ENCODE data around the gene CDC42EP2. TPM values are rescaled to one million over a fixed set of nuclear protein-coding genes. Genes with fewer than 3 reads are reported as not detected.
"Not testable (repeated sequence)": the region's sequence is repeated elsewhere in the genome, so short reads cannot be mapped to it uniquely, and the experiment has no call there.

Gene CDC42EP2
- total RNA-seq, 8 experiments from 2014 or later: 4.0 to 14.1 (median 5.8) TPM

DNA sequence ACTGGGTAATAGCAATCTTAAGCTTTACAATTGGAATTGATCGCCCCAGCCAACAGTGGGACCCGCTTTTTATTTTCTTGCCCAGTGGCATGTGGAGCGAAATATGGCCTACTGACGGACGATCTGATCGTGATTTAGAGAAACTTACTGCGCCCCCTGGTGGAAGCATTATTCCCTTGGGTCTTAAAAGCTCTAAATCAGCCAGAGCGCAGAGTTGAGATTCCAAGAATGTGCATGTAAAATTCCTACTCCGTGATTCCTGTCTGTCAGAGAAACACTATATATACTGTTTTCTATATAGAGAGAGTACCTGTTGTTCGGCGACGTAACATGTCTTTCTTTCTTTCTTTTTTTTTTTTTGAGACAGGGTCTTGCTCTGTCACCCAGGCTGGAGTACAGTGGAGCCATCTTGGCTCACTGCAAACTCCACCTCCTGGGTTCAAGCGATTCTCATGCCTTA lies 15.3 kb downstream of the CDC42EP2 start:
- no peak overlapping the region for H3K4me3 ChIP-seq
- H3K27ac ChIP-seq: no peak overlapping the region
- H3K4me1 ChIP-seq (replicated peaks in 1 of 2): peaks cover 2 to 4% of the 10 kb centered on the region in 2 donors
- 0 to 25% (median 9%) methylated on average over 1 to 11 of the region's 13 CpGs for WGBS, 10 experiments
- in situ Hi-C loops (cut with MboI; ENCODE audit: low pct_unique_long_range_greater_than_20kb in 2 of 9, low sequenced_read_pairs in 9 of 9, unreplicated experiment in 9 of 9): loop anchor here in 3 of 9 experiments (5.0 to 10.0 kb wide), 2 partner anchors 55 to 58 kb away; no protein-coding TSS in a partner anchor
- peak; percentile 13 to 42 (median 25) for ATAC-seq (replicated peaks in 6 of 8)

DNA sequence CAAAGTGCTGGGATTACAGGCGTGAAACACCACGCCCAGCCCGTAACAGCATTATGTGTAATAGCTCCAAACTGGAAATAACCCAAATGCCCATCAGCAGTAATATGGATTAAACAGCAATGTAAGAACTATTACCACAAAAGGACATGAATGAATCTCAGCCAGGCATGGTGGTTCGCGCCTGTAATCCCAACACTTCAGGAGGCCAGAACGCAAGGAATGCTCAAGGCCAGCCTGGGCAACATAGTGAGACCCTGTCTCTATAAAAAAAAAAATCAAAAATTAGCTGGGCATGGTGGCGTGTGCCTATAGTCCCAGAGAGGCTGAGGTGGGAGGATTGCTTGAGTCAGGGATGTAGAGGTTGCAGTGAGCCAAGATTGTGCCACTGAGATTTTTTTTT lies 15.9 kb downstream of the CDC42EP2 start:
- Histone ChIP-seq H3K27ac (no peak overlapping the region), H3K4me3 (no peak overlapping the region), H3K4me1 (replicated peaks in 1 of 2) (peaks cover 8 to 10% of the 10 kb centered on the region in 2 donors)
- no peak for ATAC-seq (replicated peaks in 6 of 8)
- WGBS, 10 experiments: 73 to 96% (median 84%) methylated on average over 2 to 7 of the region's 7 CpGs; no CpG with 5 or more reads in 3 of the 10 experiments
- in situ Hi-C loops (cut with MboI; ENCODE audit: low pct_unique_long_range_greater_than_20kb in 2 of 9, low sequenced_read_pairs in 9 of 9, unreplicated experiment in 9 of 9): no loop called here

DNA sequence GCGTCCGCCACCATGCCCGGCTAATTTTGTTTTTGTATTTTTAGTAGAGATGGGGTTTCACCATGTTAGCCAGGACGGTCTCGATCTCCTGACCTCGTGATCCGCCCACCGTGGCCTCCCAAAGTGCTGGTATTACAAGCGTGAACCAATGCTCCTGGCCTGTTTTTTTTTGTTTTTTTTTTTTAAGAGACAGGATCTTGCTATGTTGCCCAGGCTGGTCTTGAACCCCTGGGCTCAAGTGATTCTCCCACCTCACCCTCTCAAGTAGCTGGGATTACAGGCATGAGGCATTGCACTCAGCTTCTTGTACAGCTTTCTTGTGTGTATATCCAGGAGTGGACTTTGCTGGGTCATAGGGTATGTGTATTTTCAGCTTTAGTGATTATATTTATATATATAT lies 17.9 kb downstream of the CDC42EP2 start:
- H3K27ac ChIP-seq; H3K4me3 ChIP-seq; H3K4me1 ChIP-seq (replicated peaks in 1 of 2); in situ Hi-C loops (cut with MboI; ENCODE audit: low pct_unique_long_range_greater_than_20kb in 2 of 9, low sequenced_read_pairs in 9 of 9, unreplicated experiment in 9 of 9); ATAC-seq (replicated peaks in 6 of 8): not testable (repeated sequence)
- WGBS, 10 experiments: 89 to 100% (median 100%) methylated on average over 1 to 7 of the region's 9 CpGs; no CpG with 5 or more reads in 5 of the 10 experiments

DNA sequence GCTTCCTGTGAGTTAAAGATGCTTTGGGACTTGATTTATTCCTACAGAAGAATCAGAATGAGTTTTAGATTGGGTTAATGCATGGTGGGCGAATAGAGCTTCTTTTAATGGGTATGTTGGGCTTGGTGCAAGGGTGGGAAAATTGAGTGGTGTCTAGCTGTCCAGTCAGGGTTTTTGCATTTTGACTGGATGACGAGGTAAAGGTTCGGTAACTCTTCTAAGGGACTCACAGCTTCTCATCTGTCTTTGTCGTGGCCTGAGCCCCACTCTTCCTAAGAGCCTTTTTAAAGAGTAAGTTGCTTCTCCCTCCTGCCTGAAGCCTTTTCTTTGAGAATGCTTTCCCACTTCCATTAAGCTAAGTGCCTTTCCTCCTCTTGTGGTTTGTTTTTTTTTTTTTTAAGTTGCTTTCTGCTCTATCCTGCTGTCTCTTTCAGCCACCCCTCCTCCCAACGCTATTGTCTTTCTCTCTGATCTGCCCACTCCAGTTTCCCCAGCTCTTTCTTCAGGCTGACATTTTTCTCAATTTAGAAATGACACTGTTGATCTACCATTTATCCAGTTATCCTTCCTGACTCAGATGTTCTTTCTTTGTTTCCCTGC lies 20.1 kb downstream of the CDC42EP2 start:
- peak in 2 of 8 experiments; percentile 1 for ATAC-seq (replicated peaks in 6 of 8)
- 0 to 5% (median 0%) methylated on average over 1 to 5 of the region's 5 CpGs for WGBS, 10 experiments
- Histone ChIP-seq H3K4me3 (peak overlapping the region; percentile 58 to 92 (median 62)), H3K27ac (no peak overlapping the region), H3K4me1 (replicated peaks in 1 of 2) (peaks cover 7% of the 10 kb centered on the region in 2 donors)
- in situ Hi-C loops (cut with MboI; ENCODE audit: low pct_unique_long_range_greater_than_20kb in 2 of 9, low sequenced_read_pairs in 9 of 9, unreplicated experiment in 9 of 9): no loop called here

DNA sequence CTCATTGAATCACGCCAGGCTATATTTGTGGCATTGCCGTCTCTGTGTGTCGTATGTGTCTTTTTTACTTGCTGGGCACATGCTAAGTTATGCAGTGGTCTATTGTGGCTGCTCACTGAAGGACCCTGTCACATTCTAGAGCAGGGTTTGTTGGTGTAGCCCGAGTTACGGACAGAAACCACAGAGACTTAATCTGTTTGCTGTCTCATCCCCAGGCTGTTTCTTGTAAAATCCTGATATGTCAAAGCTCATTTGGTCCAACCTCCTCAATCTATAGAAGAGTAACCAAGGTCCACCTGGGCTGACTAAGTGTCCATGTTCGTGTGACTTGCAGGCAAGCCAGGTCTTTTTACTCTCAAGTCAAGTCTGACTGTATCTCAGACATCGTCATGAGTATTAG lies 24.0 kb downstream of the CDC42EP2 start:
- Histone ChIP-seq H3K4me3 (no peak overlapping the region), H3K27ac (no peak overlapping the region), H3K4me1 (replicated peaks in 1 of 2) (peaks cover 7% of the 10 kb centered on the region in 2 donors)
- in situ Hi-C loops (cut with MboI; ENCODE audit: low pct_unique_long_range_greater_than_20kb in 2 of 9, low sequenced_read_pairs in 9 of 9, unreplicated experiment in 9 of 9): no loop called here
- 20 to 100% (median 96%) methylated on average over 1 to 6 of the region's 7 CpGs; no CpG with 5 or more reads in 1 of the 10 experiments for WGBS, 10 experiments
- ATAC-seq (replicated peaks in 6 of 8): no peak

DNA sequence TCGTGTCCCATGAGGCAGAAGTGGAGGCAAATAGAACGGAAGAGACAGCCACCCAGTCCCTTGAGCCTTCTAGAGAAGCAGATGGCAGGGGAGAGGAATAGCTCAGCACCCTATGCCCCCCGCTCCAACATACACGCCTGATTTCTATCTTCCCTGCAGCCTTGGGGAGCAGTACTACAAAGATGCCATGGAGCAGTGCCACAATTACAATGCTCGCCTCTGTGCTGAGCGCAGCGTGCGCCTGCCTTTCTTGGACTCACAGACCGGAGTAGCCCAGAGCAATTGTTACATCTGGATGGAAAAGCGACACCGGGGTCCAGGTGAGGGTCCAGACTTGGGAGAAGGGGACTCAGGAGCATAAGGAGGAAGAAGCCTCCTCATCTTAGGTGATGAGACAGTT lies 25.6 kb downstream of the CDC42EP2 start:
- in situ Hi-C loops (cut with MboI; ENCODE audit: low pct_unique_long_range_greater_than_20kb in 2 of 9, low sequenced_read_pairs in 9 of 9, unreplicated experiment in 9 of 9): no loop called here
- Histone ChIP-seq H3K4me3 (no peak overlapping the region), H3K27ac (no peak overlapping the region), H3K4me1 (replicated peaks in 1 of 2) (peaks cover 3 to 5% of the 10 kb centered on the region in 2 donors)
- 66 to 100% (median 87%) methylated on average over 2 to 8 of the region's 11 CpGs; no CpG with 5 or more reads in 5 of the 10 experiments for WGBS, 10 experiments
- ATAC-seq (replicated peaks in 6 of 8): no peak

- WGBS, 10 experiments: 56 to 100% (median 94%) methylated on average over 1 to 3 of the region's 3 CpGs
- Histone ChIP-seq H3K4me3 (no peak overlapping the region), H3K4me1 (replicated peaks in 1 of 2) (no peaks in the 10 kb centered on the region), H3K27ac (no peak overlapping the region)
- in situ Hi-C loops (cut with MboI; ENCODE audit: low pct_unique_long_range_greater_than_20kb in 2 of 9, low sequenced_read_pairs in 9 of 9, unreplicated experiment in 9 of 9): no loop called here
- ATAC-seq (replicated peaks in 6 of 8): no peak
These were observed 27.2 kb downstream of the CDC42EP2 start for GRCh38 chr11:65341856-65342255.

DNA sequence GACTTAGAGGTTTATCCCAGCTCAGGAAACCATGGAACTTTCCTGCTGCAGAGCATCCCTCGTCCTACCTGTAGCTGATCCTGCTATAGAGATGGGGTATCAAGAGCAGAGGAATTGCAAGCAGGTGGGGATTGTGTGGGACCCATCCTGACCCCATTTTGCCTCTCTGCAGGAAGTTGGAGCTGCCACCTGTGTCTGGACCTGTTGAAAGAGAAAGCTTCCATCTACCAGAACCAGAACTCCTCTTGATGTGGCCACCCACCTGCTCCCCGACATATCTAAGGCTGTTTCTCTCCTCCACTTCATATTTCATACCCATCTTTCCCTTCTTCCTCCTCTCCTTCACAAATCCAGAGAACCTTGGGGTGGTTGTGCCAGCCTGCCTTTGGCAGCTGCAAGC lies 36.8 kb downstream of the CDC42EP2 start:
- no peak overlapping the region for H3K27ac ChIP-seq
- 80 to 100% (median 100%) methylated on average over 1 to 2 of the region's 2 CpGs; no CpG with 5 or more reads in 2 of the 10 experiments for WGBS, 10 experiments
- in situ Hi-C loops (cut with MboI; ENCODE audit: low pct_unique_long_range_greater_than_20kb in 2 of 9, low sequenced_read_pairs in 9 of 9, unreplicated experiment in 9 of 9): loop anchor here in 1 of 9 experiments (25.0 kb wide), 1 partner anchor 161 kb away; no protein-coding TSS in a partner anchor
- H3K4me3 ChIP-seq: no peak overlapping the region
- ATAC-seq (replicated peaks in 6 of 8): no peak
- peaks cover 17% of the 10 kb centered on the region in 2 donors for H3K4me1 ChIP-seq (replicated peaks in 1 of 2)

DNA sequence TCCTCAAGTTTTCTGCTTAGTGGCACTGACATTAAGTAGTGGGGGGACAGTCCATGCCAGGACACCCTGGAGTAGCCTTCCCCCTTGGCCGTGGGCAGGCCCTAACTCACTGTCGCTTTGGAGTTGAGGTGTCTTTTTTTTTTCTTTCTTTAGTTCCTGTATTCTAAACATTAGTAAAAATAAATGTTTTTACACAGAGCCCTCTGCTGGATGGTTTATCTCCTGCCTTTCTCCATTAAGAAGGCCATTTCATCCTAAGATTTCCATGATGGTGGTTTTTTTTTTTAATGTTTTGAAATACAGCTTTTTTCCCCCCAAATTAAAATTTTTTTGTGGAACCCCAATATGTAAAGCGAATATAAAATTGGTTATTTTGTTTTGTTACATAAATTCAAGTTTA lies 38.1 kb downstream of the CDC42EP2 start:
- H3K4me3 ChIP-seq: no peak overlapping the region
- peaks cover 17% of the 10 kb centered on the region in 2 donors for H3K4me1 ChIP-seq (replicated peaks in 1 of 2)
- H3K27ac ChIP-seq: no peak overlapping the region
- no peak for ATAC-seq (replicated peaks in 6 of 8)
- WGBS, 10 experiments: 64 to 94% (median 78%) methylated on average over 1 to 3 of the region's 3 CpGs
- in situ Hi-C loops (cut with MboI; ENCODE audit: low pct_unique_long_range_greater_than_20kb in 2 of 9, low sequenced_read_pairs in 9 of 9, unreplicated experiment in 9 of 9): loop anchor here in 1 of 9 experiments (25.0 kb wide), 1 partner anchor 160 kb away; no protein-coding TSS in a partner anchor

DNA sequence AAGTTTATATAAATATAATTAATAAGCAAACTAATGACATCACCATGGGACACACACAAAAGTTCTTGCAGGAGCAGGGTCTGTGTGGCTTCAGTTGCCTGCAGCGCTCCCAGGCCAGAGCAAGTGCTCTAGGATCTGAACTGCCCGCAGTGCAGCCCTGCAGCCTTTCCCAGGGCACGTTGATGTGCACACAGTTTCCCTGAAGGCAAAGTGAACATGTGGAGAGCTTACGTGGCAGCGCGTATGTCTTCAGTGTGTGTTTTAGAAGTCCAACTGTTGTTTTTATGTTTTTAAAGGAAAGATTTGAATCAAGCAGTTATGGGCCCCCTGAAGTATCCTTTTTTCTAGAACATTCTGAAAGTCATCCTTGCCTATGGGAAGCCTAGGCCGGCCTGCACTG lies 38.7 kb downstream of the CDC42EP2 start:
- in situ Hi-C loops (cut with MboI; ENCODE audit: low pct_unique_long_range_greater_than_20kb in 2 of 9, low sequenced_read_pairs in 9 of 9, unreplicated experiment in 9 of 9): loop anchor here in 1 of 9 experiments (25.0 kb wide), 1 partner anchor 159 kb away; no protein-coding TSS in a partner anchor
- WGBS, 10 experiments: 81 to 100% (median 89%) methylated on average over 3 to 7 of the region's 7 CpGs; no CpG with 5 or more reads in 1 of the 10 experiments
- ATAC-seq (replicated peaks in 6 of 8): no peak
- Histone ChIP-seq H3K4me1 (replicated peaks in 1 of 2) (peaks cover 17% of the 10 kb centered on the region in 2 donors), H3K4me3 (peak overlapping the region in 1 of 5 donors; percentile 92), H3K27ac (peak overlapping the region in 1 of 2 donors; percentile 53)

DNA sequence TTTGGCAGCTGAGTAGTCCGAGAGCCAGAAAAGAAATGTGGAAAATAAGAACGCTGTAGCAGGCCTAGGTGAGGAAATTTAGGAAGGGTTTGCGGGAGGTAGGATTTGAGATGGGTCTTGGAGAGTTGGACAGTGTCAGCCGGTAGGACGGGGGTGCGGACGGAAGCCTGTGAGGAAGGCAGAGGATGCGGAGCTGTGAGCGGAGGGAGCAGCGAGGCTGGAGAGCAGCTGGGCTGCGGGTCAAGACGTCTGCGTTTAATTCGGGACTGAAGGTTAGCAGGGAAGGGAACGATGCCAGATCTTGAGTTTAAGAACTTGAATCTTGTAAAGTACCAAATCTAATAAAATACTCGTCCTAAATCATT lies 39.2 kb downstream of the CDC42EP2 start:
- 0 to 45% (median 22%) methylated on average over 1 to 16 of the region's 16 CpGs; no CpG with 5 or more reads in 2 of the 10 experiments for WGBS, 10 experiments
- H3K4me3 ChIP-seq: peak overlapping the region; percentile 56 to 92 (median 64)
- in situ Hi-C loops (cut with MboI; ENCODE audit: low pct_unique_long_range_greater_than_20kb in 2 of 9, low sequenced_read_pairs in 9 of 9, unreplicated experiment in 9 of 9): loop anchor here in 1 of 9 experiments (25.0 kb wide), 1 partner anchor 158 kb away; no protein-coding TSS in a partner anchor
- H3K27ac ChIP-seq: peak overlapping the region; percentile 42 to 53
- ATAC-seq (replicated peaks in 6 of 8): peak in 6 of 8 experiments; percentile 1 to 6 (median 2)
- peaks cover 17% of the 10 kb centered on the region in 2 donors for H3K4me1 ChIP-seq (replicated peaks in 1 of 2)

GRCh38 chr11:65354265-65355012 lies 39.8 kb downstream of the CDC42EP2 start, which contains the start of gene TIGD3:
Gene TIGD3, plus strand, starts transcription at chr11:65354751. Its CDS starts 1,058 bp downstream, at chr11:65355809.
- peak; percentile 86 to 97 (median 90) for ATAC-seq (replicated peaks in 6 of 8)
- 0% methylated on average over 4 to 13 of the region's 79 CpGs; no CpG with 5 or more reads in 5 of the 10 experiments for WGBS, 10 experiments
- H3K27ac ChIP-seq: peak within 1 kb of the TSS; percentile 84 to 86
- H3K4me3 ChIP-seq: peak within 1 kb of the TSS; percentile 56 to 92 (median 64)
- in situ Hi-C loops (cut with MboI; ENCODE audit: low pct_unique_long_range_greater_than_20kb in 2 of 9, low sequenced_read_pairs in 9 of 9, unreplicated experiment in 9 of 9): loop anchor here in 1 of 9 experiments (25.0 kb wide), 1 partner anchor 158 kb away; no protein-coding TSS in a partner anchor
- H3K4me1 ChIP-seq (replicated peaks in 1 of 2): peaks cover 17% of the 10 kb centered on the region in 2 donors

Measured in motor neuron (in vitro differentiated cells).